Tibial artery (tissue), 4 donors: Measurements from ENCODE around the gene TRMT44.
"Not testable (repeated sequence)": the region's sequence is repeated elsewhere in the genome, so short reads cannot be mapped to it uniquely, and the experiment has no call there.

ENCODE experiments used
- DNase-seq, 2 donors: peaks; one replicate each; pipeline ENCODE4 v3.0.0-alpha.2; 2019
- H3K27ac ChIP-seq, 2 donors: fragments of 200-600 bp; sonication (generic) in 1 of 2; 1 replicate in 1 of 2; 2 replicates in 1 of 2; pipeline ENCODE4 v1.5.1; 2018 to 2019; ENCODE audit warnings: mild to moderate bottlenecking in 1 of 2
- H3K27me3 ChIP-seq, 2 donors: fragments of 200-600 bp; sonication (generic) in 1 of 2; one replicate each; pipeline versions ENCODE4 v1.5.1 to v1.6.0; 2016 to 2019
- H3K36me3 ChIP-seq, 3 donors: fragments of 200-600 bp; sonication (generic) in 2 of 3; one replicate each; pipeline ENCODE4 v1.5.1; 2016 to 2019; ENCODE audit warnings: mild to moderate bottlenecking in 2 of 3
- H3K4me1 ChIP-seq, 4 donors: fragments of 200-600 bp; sonication (generic) in 2 of 4; 1 replicate in 3 of 4; 2 replicates in 1 of 4; pipeline ENCODE4 v1.5.1; 2016 to 2019
- H3K4me3 ChIP-seq, 2 donors: fragments of 200-600 bp; sonication (generic) in 1 of 2; 1 replicate in 1 of 2; 2 replicates in 1 of 2; pipeline ENCODE4 v1.5.1; 2018 to 2019; ENCODE audit warnings: mild to moderate bottlenecking in 2 of 2
- H3K9me3 ChIP-seq, 3 donors: fragments of 200-600 bp; sonication (generic) in 1 of 3; one replicate each; pipeline ENCODE4 v1.5.1; 2016 to 2019
- CTCF ChIP-seq, 2 experiments: fragments of 200-600 bp in 1 of 2; fragments of 450-650 bp in 1 of 2; IDR thresholded peaks; one replicate each; pipeline ENCODE4 v1.5.1; 2017 to 2019; ENCODE audit warnings: antibody characterized with exemption in 2 of 2, mild to moderate bottlenecking in 1 of 2, moderate library complexity in 1 of 2
- intact Hi-C: fragments of 100-400 bp; cut with DNase I; formaldehyde crosslinking; loops from one replicate; pipeline ENCODE4 v1.15.0; 2023; ENCODE audit warnings: low total_unique reads

Gene TRMT44

GRCh38 chr4:8477676-8478075, 37.1 kb downstream of the TRMT44 start:
- Histone ChIP-seq H3K4me1 (peaks cover 0 to 16% (median 14%) of the 10 kb centered on the region in 4 donors), H3K27ac (no peak overlapping the region), H3K27me3 (no peaks in the 10 kb centered on the region), H3K9me3 (no peaks in the 10 kb centered on the region), H3K36me3 (peaks cover 20 to 49% (median 28%) of the 10 kb centered on the region in 3 donors), H3K4me3 (no peak overlapping the region)
- no peak for DNase-seq
- TF ChIP-seq CTCF (IDR thresholded peaks at IDR 0.05), result no peak
- intact Hi-C loops, result no loop called here

- no peak overlapping the region for H3K4me3 ChIP-seq
- H3K9me3 ChIP-seq, result no peaks in the 10 kb centered on the region
- peaks cover 20 to 49% (median 28%) of the 10 kb centered on the region in 3 donors for H3K36me3 ChIP-seq
- intact Hi-C loops, result no loop called here
- H3K4me1 ChIP-seq, result peaks cover 0 to 9% (median 8%) of the 10 kb centered on the region in 4 donors
- H3K27me3 ChIP-seq, result no peaks in the 10 kb centered on the region
- no peak for TF ChIP-seq CTCF (IDR thresholded peaks at IDR 0.05)
- H3K27ac ChIP-seq, result no peak overlapping the region
- DNase-seq, result no peak
Observed at GRCh38 chr4:8478371-8478770, 37.8 kb downstream of the TRMT44 start.

- H3K4me1 ChIP-seq, result peaks cover 0 to 2% (median 1%) of the 10 kb centered on the region in 4 donors
- no peak for TF ChIP-seq CTCF (IDR thresholded peaks at IDR 0.05)
- H3K27ac ChIP-seq, result no peak overlapping the region
- H3K4me3 ChIP-seq, result no peak overlapping the region
- H3K36me3 ChIP-seq, result peaks cover 20 to 49% (median 28%) of the 10 kb centered on the region in 3 donors
- no peak for DNase-seq
- no peaks in the 10 kb centered on the region for H3K9me3 ChIP-seq
- no peaks in the 10 kb centered on the region for H3K27me3 ChIP-seq
- intact Hi-C loops, result no loop called here
Observed at GRCh38 chr4:8478801-8479744, 38.5 kb downstream of the TRMT44 start.

- no peak for DNase-seq
- no peaks in the 10 kb centered on the region for H3K4me1 ChIP-seq
- no peak for TF ChIP-seq CTCF (IDR thresholded peaks at IDR 0.05)
- H3K27ac ChIP-seq, result no peak overlapping the region
- H3K27me3 ChIP-seq, result no peaks in the 10 kb centered on the region
- no peaks in the 10 kb centered on the region for H3K9me3 ChIP-seq
- intact Hi-C loops, result no loop called here
- no peak overlapping the region for H3K4me3 ChIP-seq
- peaks cover 20 to 41% (median 28%) of the 10 kb centered on the region in 3 donors for H3K36me3 ChIP-seq
Observed at GRCh38 chr4:8480221-8480620, 39.6 kb downstream of the TRMT44 start.

GRCh38 chr4:8486643-8487042, 46.1 kb downstream of the TRMT44 start:
- H3K27me3 ChIP-seq, H3K9me3 ChIP-seq, H3K27ac ChIP-seq, H3K4me3 ChIP-seq, H3K4me1 ChIP-seq, intact Hi-C loops, H3K36me3 ChIP-seq, DNase-seq: not testable (repeated sequence)

GRCh38 chr4:8488791-8489369, 48.3 kb downstream of the TRMT44 start:
- intact Hi-C loops, result no loop called here
- Histone ChIP-seq H3K27ac (no peak overlapping the region), H3K36me3 (no peaks in the 10 kb centered on the region), H3K4me3 (no peak overlapping the region), H3K9me3 (no peaks in the 10 kb centered on the region), H3K27me3 (no peaks in the 10 kb centered on the region), H3K4me1 (no peaks in the 10 kb centered on the region)
- DNase-seq, result no peak
- no peak for TF ChIP-seq CTCF (IDR thresholded peaks at IDR 0.05)

GRCh38 chr4:8491478-8491877, 50.9 kb downstream of the TRMT44 start:
- DNase-seq, H3K27me3 ChIP-seq, H3K9me3 ChIP-seq, H3K36me3 ChIP-seq, H3K4me3 ChIP-seq, intact Hi-C loops, H3K27ac ChIP-seq, H3K4me1 ChIP-seq: not testable (repeated sequence)
